NCI-H2227 treated with DMSO at 0.1 percent for 48 hours (cell line): Measurements from ENCODE around the gene RBM39.
"Not testable (repeated sequence)": the region's sequence is repeated elsewhere in the genome, so short reads cannot be mapped to it uniquely, and the experiment has no call there.

Experiments used
- DNase-seq: peaks from one replicate; lab custom pipeline; 2025; lab: John Stamatoyannopoulos, UW

The RBM39 gene

GRCh38 chr20:35756404-35756803 lies 14.3 kb upstream of the RBM39 start:
- DNase-seq, result no peak

- DNase-seq, result no peak
Observed at GRCh38 chr20:35750611-35751010, 8.6 kb upstream of the RBM39 start.

GRCh38 chr20:35744492-35744841 lies 2.4 kb upstream of the RBM39 start:
- DNase-seq, result not testable (repeated sequence)

GRCh38 chr20:35743693-35744491 lies 1.8 kb upstream of the RBM39 start:
- peak; percentile 16 for DNase-seq

- DNase-seq, result peak; percentile 41
Observed at GRCh38 chr20:35742741-35743523, 872 bp upstream of the RBM39 start.

GRCh38 chr20:35739294-35740163 lies 2.5 kb downstream of the RBM39 start:
- no peak for DNase-seq

- no peak for DNase-seq
Observed at GRCh38 chr20:35738410-35739179, 3.5 kb downstream of the RBM39 start.

GRCh38 chr20:35737865-35738333 lies 4.2 kb downstream of the RBM39 start:
- DNase-seq, result no peak

GRCh38 chr20:35735826-35736470 lies 6.1 kb downstream of the RBM39 start:
- no peak for DNase-seq

GRCh38 chr20:35734777-35735649 lies 7.0 kb downstream of the RBM39 start:
- DNase-seq, result no peak

GRCh38 chr20:35734374-35734773 lies 7.7 kb downstream of the RBM39 start:
- no peak for DNase-seq

GRCh38 chr20:35732644-35732982 lies 9.4 kb downstream of the RBM39 start:
- no peak for DNase-seq

- DNase-seq, result no peak
Observed at GRCh38 chr20:35731862-35732643, 10.0 kb downstream of the RBM39 start.

- DNase-seq, result no peak
Observed at GRCh38 chr20:35731469-35731788, 10.6 kb downstream of the RBM39 start.

GRCh38 chr20:35730583-35731468 lies 11.2 kb downstream of the RBM39 start:
- DNase-seq, result no peak

- DNase-seq, result no peak
Observed at GRCh38 chr20:35729836-35730582, 12.1 kb downstream of the RBM39 start.

GRCh38 chr20:35729283-35729807 lies 12.7 kb downstream of the RBM39 start:
- DNase-seq, result no peak
